ENCODE results near the gene TMEM163. TPM values are rescaled to one million over a fixed set of nuclear protein-coding genes. Genes with fewer than 3 reads are reported as not detected.
"Not testable (repeated sequence)": the region's sequence is repeated elsewhere in the genome, so short reads cannot be mapped to it uniquely, and the experiment has no call there.

TMEM163 gene
- total RNA-seq, 1 donor from 2014 or later: 1.0 TPM

DNA sequence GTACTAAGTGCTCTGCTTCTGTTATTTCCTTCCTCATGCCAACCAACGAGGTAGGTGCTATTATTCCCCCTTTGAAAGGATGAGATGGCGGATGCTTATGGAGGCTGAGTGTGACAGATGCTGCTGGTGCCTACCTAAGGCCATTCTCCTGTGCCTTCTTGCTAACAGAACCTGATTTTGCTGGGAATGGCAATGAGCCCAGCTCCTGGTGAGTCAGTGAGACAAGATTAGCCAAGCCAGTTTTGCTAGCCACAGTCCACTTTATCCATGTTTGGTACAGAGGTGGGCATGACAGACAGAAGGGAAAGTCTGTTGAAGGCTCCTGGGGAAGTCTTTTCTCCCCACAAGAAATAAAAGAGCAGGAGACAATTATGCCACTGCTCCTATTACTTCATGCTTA lies 43.7 kb upstream of the TMEM163 start:
- Mint-ChIP-seq H3K36me3 (ENCODE audit: low read depth) (no peaks in the 10 kb centered on the region), H3K9me3 (peaks cover 3% of the 10 kb centered on the region)

GRCh38 chr2:134760385-134760784 lies 41.6 kb upstream of the TMEM163 start:
- Mint-ChIP-seq H3K27me3 (ENCODE audit: low read depth) (peaks cover 15% of the 10 kb centered on the region), H3K9me3 (peaks cover 7% of the 10 kb centered on the region), H3K36me3 (ENCODE audit: low read depth) (no peaks in the 10 kb centered on the region)

More for the DNA sequence above, 43.7 kb upstream of the TMEM163 start:
- DNase-seq (ENCODE audit: low read depth, low spot score): no peak
- TF ChIP-seq, protein P1, sequence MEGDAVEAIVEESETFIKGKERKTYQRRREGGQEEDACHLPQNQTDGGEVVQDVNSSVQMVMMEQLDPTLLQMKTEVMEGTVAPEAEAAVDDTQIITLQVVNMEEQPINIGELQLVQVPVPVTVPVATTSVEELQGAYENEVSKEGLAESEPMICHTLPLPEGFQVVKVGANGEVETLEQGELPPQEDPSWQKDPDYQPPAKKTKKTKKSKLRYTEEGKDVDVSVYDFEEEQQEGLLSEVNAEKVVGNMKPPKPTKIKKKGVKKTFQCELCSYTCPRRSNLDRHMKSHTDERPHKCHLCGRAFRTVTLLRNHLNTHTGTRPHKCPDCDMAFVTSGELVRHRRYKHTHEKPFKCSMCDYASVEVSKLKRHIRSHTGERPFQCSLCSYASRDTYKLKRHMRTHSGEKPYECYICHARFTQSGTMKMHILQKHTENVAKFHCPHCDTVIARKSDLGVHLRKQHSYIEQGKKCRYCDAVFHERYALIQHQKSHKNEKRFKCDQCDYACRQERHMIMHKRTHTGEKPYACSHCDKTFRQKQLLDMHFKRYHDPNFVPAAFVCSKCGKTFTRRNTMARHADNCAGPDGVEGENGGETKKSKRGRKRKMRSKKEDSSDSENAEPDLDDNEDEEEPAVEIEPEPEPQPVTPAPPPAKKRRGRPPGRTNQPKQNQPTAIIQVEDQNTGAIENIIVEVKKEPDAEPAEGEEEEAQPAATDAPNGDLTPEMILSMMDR (conservative IDR thresholded peaks at IDR 0.05): no peak
- Mint-ChIP-seq H3K4me3 (no peak overlapping the region), H3K4me1 (no peaks in the 10 kb centered on the region), H3K27ac (ENCODE audit: unreplicated experiment) (no peak overlapping the region), H3K27me3 (ENCODE audit: low read depth) (peaks cover 14% of the 10 kb centered on the region)

DNA sequence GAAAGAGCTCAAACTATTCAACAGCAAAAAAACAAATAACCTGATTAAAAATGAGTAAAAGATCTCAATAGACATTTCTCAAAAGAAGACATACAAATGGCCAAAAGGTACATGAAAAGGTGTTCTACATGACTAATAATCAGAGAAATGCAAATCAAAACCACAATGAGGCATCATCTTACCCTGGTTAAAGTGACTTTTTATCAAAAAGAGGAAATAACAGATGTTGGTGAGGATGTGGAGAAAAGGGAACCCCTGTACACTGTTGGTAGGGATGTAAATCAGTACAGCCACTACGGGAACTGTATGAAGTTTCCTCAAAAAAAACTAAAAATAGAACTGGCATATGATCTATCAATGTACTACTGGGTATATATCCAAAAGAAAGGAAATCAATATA lies 39.8 kb upstream of the TMEM163 start:
- peaks cover 15% of the 10 kb centered on the region for H3K27me3 Mint-ChIP-seq (ENCODE audit: low read depth)
- no peaks in the 10 kb centered on the region for H3K36me3 Mint-ChIP-seq (ENCODE audit: low read depth)
- peaks cover 7% of the 10 kb centered on the region for H3K9me3 Mint-ChIP-seq
- H3K27ac Mint-ChIP-seq (ENCODE audit: unreplicated experiment): no peak overlapping the region
- TF ChIP-seq, protein P1 (conservative IDR thresholded peaks at IDR 0.05): no peak
- no peak for DNase-seq (ENCODE audit: low read depth, low spot score)
- no peak overlapping the region for H3K4me3 Mint-ChIP-seq
- H3K4me1 Mint-ChIP-seq: no peaks in the 10 kb centered on the region

More at GRCh38 chr2:134760385-134760784, 41.6 kb upstream of the TMEM163 start:
- no peak overlapping the region for H3K4me3 Mint-ChIP-seq
- H3K27ac Mint-ChIP-seq (ENCODE audit: unreplicated experiment): no peak overlapping the region
- no peak for DNase-seq (ENCODE audit: low read depth, low spot score)
- no peaks in the 10 kb centered on the region for H3K4me1 Mint-ChIP-seq
- TF ChIP-seq, protein P1 (conservative IDR thresholded peaks at IDR 0.05): no peak

DNA sequence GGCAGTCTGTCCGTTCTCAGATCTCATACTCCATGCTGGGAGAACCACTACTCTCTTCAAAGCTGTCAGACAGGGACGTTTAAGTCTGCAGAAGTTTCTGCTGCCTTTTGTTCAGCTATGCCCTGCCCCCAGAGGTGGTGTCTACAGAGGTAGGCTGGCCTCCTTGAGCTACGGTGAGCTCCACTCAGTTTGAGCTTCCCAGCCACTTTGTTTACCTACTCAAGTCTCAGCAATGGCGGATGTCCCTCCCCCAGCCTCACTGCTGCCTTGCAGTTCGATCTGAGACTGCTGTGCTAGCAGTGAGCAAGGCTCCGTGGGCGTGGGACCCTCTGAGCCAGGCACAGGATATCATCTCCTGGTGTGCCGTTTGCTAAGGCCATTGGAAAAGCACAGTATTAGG lies 33.2 kb upstream of the TMEM163 start:
- DNase-seq (ENCODE audit: low read depth, low spot score); H3K27me3 Mint-ChIP-seq (ENCODE audit: low read depth); H3K36me3 Mint-ChIP-seq (ENCODE audit: low read depth); H3K4me3 Mint-ChIP-seq; H3K27ac Mint-ChIP-seq (ENCODE audit: unreplicated experiment); H3K4me1 Mint-ChIP-seq: not testable (repeated sequence)
- H3K9me3 Mint-ChIP-seq: peaks cover 14% of the 10 kb centered on the region

DNA sequence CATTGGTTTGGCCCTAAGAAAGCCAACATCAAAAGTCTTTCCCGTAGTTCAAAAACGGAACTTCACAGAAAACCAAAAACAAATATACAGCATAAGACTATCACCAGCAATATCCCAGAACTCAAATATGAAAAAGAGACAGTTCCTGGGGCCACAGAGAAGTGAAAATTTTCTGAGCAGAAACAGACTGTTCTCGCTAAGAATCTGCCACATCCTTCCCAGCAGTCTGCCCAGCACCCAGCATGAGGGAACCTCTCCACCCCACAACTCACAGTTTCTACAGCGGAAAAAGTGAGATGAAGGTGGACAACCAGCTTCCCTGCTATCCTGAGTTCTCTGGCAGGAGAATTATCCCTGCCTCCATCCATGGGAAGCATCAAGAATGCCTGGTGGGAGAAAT lies 26.7 kb upstream of the TMEM163 start:
- Mint-ChIP-seq H3K27me3 (ENCODE audit: low read depth) (peaks cover 16% of the 10 kb centered on the region), H3K36me3 (ENCODE audit: low read depth) (no peaks in the 10 kb centered on the region), H3K9me3 (peaks cover 3% of the 10 kb centered on the region), H3K27ac (ENCODE audit: unreplicated experiment) (no peak overlapping the region), H3K4me1 (no peaks in the 10 kb centered on the region), H3K4me3 (no peak overlapping the region)
- TF ChIP-seq, protein P1 (conservative IDR thresholded peaks at IDR 0.05): no peak
- DNase-seq (ENCODE audit: low read depth, low spot score): no peak

DNA sequence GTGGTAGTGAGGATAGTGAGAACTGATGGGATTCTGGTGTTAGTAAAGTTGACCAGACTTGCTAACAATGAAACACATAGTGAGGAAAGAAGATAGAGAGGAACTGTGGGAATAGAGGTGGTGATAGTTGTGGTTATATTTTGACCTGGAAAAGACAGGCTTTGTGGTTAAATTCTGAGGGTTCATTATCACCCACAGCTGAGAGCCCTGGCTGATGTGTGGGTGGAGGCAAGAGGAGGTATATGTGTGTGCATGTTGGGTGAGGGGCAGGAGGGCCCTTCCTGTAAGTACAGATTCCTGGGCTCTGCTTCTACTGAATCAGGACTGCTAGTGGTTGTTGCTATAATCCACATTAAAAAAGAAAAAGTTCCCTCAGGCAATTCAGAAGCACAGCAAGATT lies 26.2 kb upstream of the TMEM163 start:
- TF ChIP-seq, protein P1 (conservative IDR thresholded peaks at IDR 0.05): no peak
- no peaks in the 10 kb centered on the region for H3K4me1 Mint-ChIP-seq
- DNase-seq (ENCODE audit: low read depth, low spot score): no peak
- no peak overlapping the region for H3K27ac Mint-ChIP-seq (ENCODE audit: unreplicated experiment)
- no peak overlapping the region for H3K4me3 Mint-ChIP-seq
- H3K36me3 Mint-ChIP-seq (ENCODE audit: low read depth): no peaks in the 10 kb centered on the region
- peaks cover 3% of the 10 kb centered on the region for H3K9me3 Mint-ChIP-seq
- H3K27me3 Mint-ChIP-seq (ENCODE audit: low read depth): peaks cover 16% of the 10 kb centered on the region
